IMR-90 (cell line): ENCODE data around the gene ALDH2. TPM values are rescaled to one million over a fixed set of nuclear protein-coding genes. Genes with fewer than 3 reads are reported as not detected.

Source experiments
- ATAC-seq: fragments of 200-7000 bp; cut with Tn5 transposase; 2 replicates; pipeline ENCODE4 v1.9.1; 2020; ENCODE audit warnings: low read depth, mild to moderate bottlenecking, moderate library complexity
- BruUV-seq: library from RNA; stranded (reverse); fragments of 400-500 nt; replicated peaks from 2 replicates; lab custom pipeline; 2021; lab: Mats Ljungman, UMichigan
- CTCF ChIA-PET: fragments of 300-600 bp; formaldehyde crosslinking; extraction: SDS; loops from one replicate; lab custom pipeline; 2021; ENCODE audit warnings: antibody characterized with exemption; lab: Yijun Ruan, JAX
- POLR2A ChIA-PET: fragments of 300-600 bp; sonication (Branson Sonifier 250); formaldehyde crosslinking; loops from one replicate; lab custom pipeline; 2022; ENCODE audit warnings: antibody characterized with exemption; ENCODE audit not compliant: unreplicated experiment; lab: Charles Lee
- DNase-seq: peaks from one replicate; pipeline ENCODE4 v3.0.0; 2013
- H2AFZ ChIP-seq: replicated peaks from 2 replicates; pipeline ENCODE3; 2013; ENCODE audit warnings: low read length, mild to moderate bottlenecking; ENCODE audit not compliant: poor library complexity
- H2AK5ac ChIP-seq: 2 replicates; pipeline ENCODE4 v1.6.1; 2013; ENCODE audit warnings: low read depth, low read length, inconsistent platforms
- H2AK9ac ChIP-seq: replicated peaks from 2 replicates; pipeline ENCODE3; 2013; ENCODE audit warnings: mild to moderate bottlenecking, low read depth, low read length, moderate library complexity; ENCODE audit not compliant: poor library complexity
- H2BK120ac ChIP-seq: 2 replicates; pipeline ENCODE4 v1.6.1; 2013; ENCODE audit warnings: low read depth, low read length, inconsistent platforms
- H2BK15ac ChIP-seq: 3 replicates; pipeline ENCODE4 v1.6.1; 2013; ENCODE audit warnings: low read depth, low read length, inconsistent platforms
- H2BK20ac ChIP-seq: 2 replicates; pipeline ENCODE4 v1.6.1; 2013; ENCODE audit warnings: low read depth, mild to moderate bottlenecking, inconsistent platforms, low read length, moderate library complexity
- H2BK5ac ChIP-seq: 2 replicates; pipeline ENCODE4 v1.6.1; 2013; ENCODE audit warnings: mild to moderate bottlenecking, low read depth, low read length, inconsistent platforms; ENCODE audit not compliant: poor library complexity, severe bottlenecking
- H3K14ac ChIP-seq: replicated peaks from 2 replicates; pipeline ENCODE4 v1.6.1; 2013; ENCODE audit warnings: low read depth, low read length, inconsistent platforms
- H3K18ac ChIP-seq: 2 replicates; pipeline ENCODE4 v1.6.1; 2013; ENCODE audit warnings: low read depth, low read length, control low read depth
- H3K23ac ChIP-seq: 2 replicates; pipeline ENCODE4 v1.6.1; 2013; ENCODE audit warnings: low read depth, low read length, inconsistent platforms
- H3K27ac ChIP-seq: 2 replicates; pipeline ENCODE4 v1.5.1; 2013; ENCODE audit warnings: mild to moderate bottlenecking, control low read depth, low read length; ENCODE audit not compliant: insufficient read depth
- H3K27me3 ChIP-seq: 2 replicates; pipeline ENCODE4 v1.6.1; 2013; ENCODE audit warnings: low read length; ENCODE audit not compliant: control insufficient read depth, insufficient read depth
- H3K36me3 ChIP-seq: 2 replicates; pipeline ENCODE4 v1.6.1; 2013; ENCODE audit warnings: low read length, mixed read lengths; ENCODE audit not compliant: control insufficient read depth, insufficient read depth
- H3K4ac ChIP-seq: 2 replicates; pipeline ENCODE4 v1.6.1; 2013; ENCODE audit warnings: low read depth, low read length, inconsistent platforms
- H3K4me1 ChIP-seq: 2 replicates; pipeline ENCODE4 v1.6.1; 2013; ENCODE audit warnings: low read length, mixed read lengths; ENCODE audit not compliant: control insufficient read depth, insufficient read depth
- H3K4me2 ChIP-seq: 2 replicates; pipeline ENCODE4 v1.6.1; 2013; ENCODE audit warnings: low read depth, mild to moderate bottlenecking, control low read depth, low read length, moderate library complexity
- H3K4me3 ChIP-seq: 2 replicates; pipeline ENCODE4 v1.5.1; 2013; ENCODE audit warnings: low read depth, mild to moderate bottlenecking, control low read depth, low read length, moderate library complexity; ENCODE audit not compliant: insufficient read depth
- H3K56ac ChIP-seq: 2 replicates; pipeline ENCODE4 v1.6.1; 2013; ENCODE audit warnings: low read length, inconsistent platforms; ENCODE audit not compliant: insufficient read depth; ENCODE audit errors: extremely low read depth
- H3K79me1 ChIP-seq, 2 experiments: 2 replicates each; pipeline ENCODE4 v1.6.1; 2013; ENCODE audit warnings: low read length in 2 of 2, inconsistent platforms in 1 of 2, low read depth in 1 of 2
- H3K9ac ChIP-seq: 2 replicates; pipeline ENCODE4 v1.6.1; 2013; ENCODE audit warnings: low read depth, low read length, control low read depth
- H3K9me1 ChIP-seq: 2 replicates; pipeline ENCODE4 v1.6.1; 2013; ENCODE audit warnings: low read length, inconsistent platforms; ENCODE audit not compliant: insufficient read depth
- H3K9me3 ChIP-seq: 2 replicates; pipeline ENCODE4 v1.6.1; 2013; ENCODE audit warnings: low read length; ENCODE audit not compliant: control insufficient read depth, insufficient read depth
- H4K20me1 ChIP-seq: 2 replicates; pipeline ENCODE4 v1.6.1; 2013; ENCODE audit warnings: low read length, inconsistent platforms; ENCODE audit not compliant: insufficient read depth
- H4K5ac ChIP-seq: 2 replicates; pipeline ENCODE4 v1.6.1; 2013; ENCODE audit warnings: mild to moderate bottlenecking, low read depth, low read length, control low read depth
- H4K8ac ChIP-seq, 2 experiments: 2 replicates each; pipeline ENCODE4 v1.6.1; 2013; ENCODE audit warnings: low read depth in 2 of 2, low read length in 2 of 2, control low read depth in 1 of 2, inconsistent platforms in 1 of 2
- H4K91ac ChIP-seq: 2 replicates; pipeline ENCODE4 v1.6.1; 2013; ENCODE audit warnings: low read depth, low read length, inconsistent platforms; ENCODE audit not compliant: insufficient read depth
- NFE2L2 ChIP-seq: fragments of 150-350 bp; IDR thresholded peaks from 2 replicates; pipeline ENCODE4 v1.6.1; 2016; ENCODE audit warnings: low read depth, mild to moderate bottlenecking, low read length
- POLR2A ChIP-seq: IDR thresholded peaks from 2 replicates; pipeline ENCODE4 v1.6.1; 2012; ENCODE audit warnings: mild to moderate bottlenecking, low read depth, low read length
- WGBS, 2 experiments: methylation state at CpG; one replicate each; pipeline versions ENCODE4 v1.1.5 to v1.1.7; 2013; ENCODE audit warnings: missing lambda C conversion rate in 2 of 2; ENCODE audit not compliant: insufficient read length in 1 of 2; ENCODE audit errors: extremely low coverage in 2 of 2; 5-methylcytosine and 5-hydroxymethylcytosine counted together
- dilution Hi-C: fragments of 300-500 bp; cut with HindIII; formaldehyde crosslinking; loops from one replicate; pipeline ENCODE4 v1.14.3; 2018; ENCODE audit warnings: low sequenced_read_pairs; ENCODE audit not compliant: unreplicated experiment
- in situ Hi-C: fragments of 300-500 bp; cut with MboI; formaldehyde crosslinking; loops from 3 replicates; pipeline ENCODE4 v1.14.3; 2019; ENCODE audit warnings: low sequenced_read_pairs, inconsistent platforms, mixed read lengths
- intact Hi-C: fragments of 100-400 bp; cut with micrococcal nuclease; formaldehyde crosslinking; loops from 2 replicates; pipeline ENCODE4 v1.10.0; 2022
- polyA plus RNA-seq, 3 experiments: library from polyadenylated mRNA; depleted of rRNA; stranded (reverse); fragments of >200 nt; gene quantifications; 2 replicates each; pipeline ENCODE4 v1.2.3, GENCODE V29; 2012; ENCODE audit warnings: low replicate concordance in 1 of 3
- total RNA-seq: library from RNA; depleted of rRNA; stranded (reverse); fragments of >200 nt; gene quantifications from 2 replicates; pipeline ENCODE4 v1.2.3, GENCODE V29; 2012

The ALDH2 gene
- total and polyA plus RNA-seq, 2 of the 4 experiments (the other 2 are of a cell fraction), result 16.0 to 41.2 TPM

GRCh38 chr12:111741235-111741812, 25.4 kb upstream of the ALDH2 start:
- H3K14ac ChIP-seq, result no peak overlapping the region
- CTCF ChIA-PET, result no interaction called here
- no peaks in the 10 kb centered on the region for H3K79me1 ChIP-seq
- TF ChIP-seq NFE2L2 (no peak), POLR2A (no peak)
- H4K20me1 ChIP-seq, result no peaks in the 10 kb centered on the region
- no peak overlapping the region for H4K5ac ChIP-seq
- H2AFZ ChIP-seq, result no peak overlapping the region
- no peak overlapping the region for H3K9ac ChIP-seq
- no peak overlapping the region for H3K4me3 ChIP-seq
- dilution Hi-C loops, result no loop called here
- BruUV-seq, result no TSS peak
- no peak overlapping the region for H2BK120ac ChIP-seq
- H3K9me1 ChIP-seq, result no peaks in the 10 kb centered on the region
- H3K27ac ChIP-seq, result no peak overlapping the region
- H3K36me3 ChIP-seq, result peaks cover 30% of the 10 kb centered on the region
- no peak overlapping the region for H3K4ac ChIP-seq
- no peak overlapping the region for H4K91ac ChIP-seq
- H3K23ac ChIP-seq, result no peak overlapping the region
- no peak overlapping the region for H3K4me2 ChIP-seq
- no peak overlapping the region for H2AK5ac ChIP-seq
- H3K9me3 ChIP-seq, result no peaks in the 10 kb centered on the region
- H2AK9ac ChIP-seq, result no peak overlapping the region
- ATAC-seq (peak; percentile 54), DNase-seq (peak; percentile 35)
- H2BK15ac ChIP-seq, result no peak overlapping the region
- in situ Hi-C loops, result no loop called here
- no peak overlapping the region for H3K18ac ChIP-seq
- no peaks in the 10 kb centered on the region for H3K27me3 ChIP-seq
- POLR2A ChIA-PET, result no interaction called here
- WGBS, 2 experiments, result no CpG with 5 or more reads among the region's 4 CpGs
- no peak overlapping the region for H3K56ac ChIP-seq
- H3K4me1 ChIP-seq, result peaks cover 4% of the 10 kb centered on the region; the same call in 1 of the 2 replicates
- H2BK20ac ChIP-seq, result no peak overlapping the region
- intact Hi-C loops, result no loop called here
- H4K8ac ChIP-seq, result no peak overlapping the region
- no peak overlapping the region for H2BK5ac ChIP-seq
